ENCODE results near the gene LRRTM4.

- TF ChIP-seq EZH2 (IDR thresholded peaks at IDR 0.05; ENCODE audit: borderline replicate concordance, low read length): no peak
- no peak for TF ChIP-seq CTCF (conservative IDR thresholded peaks at IDR 0.05 in 1 of 2, IDR thresholded peaks at IDR 0.05 in 1 of 2; ENCODE audit: extremely low read depth in 1 of 2, insufficient read depth in 1 of 2, low read depth in 1 of 2, low read length in 2 of 2)
Measured at GRCh38 chr2:77428946-77429345, 93.2 kb downstream of the LRRTM4 start.
